Measurements from ENCODE around the gene ZFP14. TPM values are rescaled to one million over a fixed set of nuclear protein-coding genes. Genes with fewer than 3 reads are reported as not detected.

Gene ZFP14
- total RNA-seq (ENCODE audit: unreplicated experiment): 14.3 TPM
- long read RNA-seq, partial matches to known transcripts: 1 of 2 reads
- long read RNA-seq, other reads (novel, unspliced or antisense): 1 of 2 reads

GRCh38 chr19:36378625-36379509 is at the start of gene ZFP14:
ZFP14 (minus strand) TSS chr19:36379201; CDS start chr19:36367892, 11,309 bp downstream.
- Mint-ChIP-seq H3K9me3 (ENCODE audit: unreplicated experiment) (peaks cover 9% of the 10 kb centered on the region), H3K27ac (ENCODE audit: unreplicated experiment) (peak within 1 kb of the TSS; percentile 92), H3K36me3 (ENCODE audit: unreplicated experiment) (peaks cover 6% of the 10 kb centered on the region), H3K4me1 (ENCODE audit: low read depth, unreplicated experiment) (peaks cover 11% of the 10 kb centered on the region), H3K4me3 (ENCODE audit: unreplicated experiment) (peak within 1 kb of the TSS; percentile 98), H3K27me3 (ENCODE audit: unreplicated experiment) (peaks cover 4% of the 10 kb centered on the region)
- no peak for TF ChIP-seq CTCF (IDR thresholded peaks at IDR 0.05; ENCODE audit: partially characterized antibody, unreplicated experiment)
- peak; percentile 92 for DNase-seq

- no peaks in the 10 kb centered on the region for H3K4me1 Mint-ChIP-seq (ENCODE audit: low read depth, unreplicated experiment)
- TF ChIP-seq CTCF (IDR thresholded peaks at IDR 0.05; ENCODE audit: partially characterized antibody, unreplicated experiment): no peak
- no peak overlapping the region for H3K4me3 Mint-ChIP-seq (ENCODE audit: unreplicated experiment)
These were observed 44.9 kb upstream of the ZFP14 start for GRCh38 chr19:36423925-36424324.

GRCh38 chr19:36421749-36422481 is 42.9 kb upstream of the ZFP14 start:
- Mint-ChIP-seq H3K27me3 (ENCODE audit: unreplicated experiment) (peaks cover 10% of the 10 kb centered on the region), H3K27ac (ENCODE audit: unreplicated experiment) (no peak overlapping the region), H3K9me3 (ENCODE audit: unreplicated experiment) (peaks cover 17% of the 10 kb centered on the region), H3K4me3 (ENCODE audit: unreplicated experiment) (peak overlapping the region; percentile 73), H3K36me3 (ENCODE audit: unreplicated experiment) (peaks cover 8% of the 10 kb centered on the region), H3K4me1 (ENCODE audit: low read depth, unreplicated experiment) (peaks cover 1% of the 10 kb centered on the region)
- DNase-seq: no peak
- TF ChIP-seq CTCF (IDR thresholded peaks at IDR 0.05; ENCODE audit: partially characterized antibody, unreplicated experiment): no peak

More at GRCh38 chr19:36423925-36424324, 44.9 kb upstream of the ZFP14 start:
- no peak overlapping the region for H3K27ac Mint-ChIP-seq (ENCODE audit: unreplicated experiment)
- no peak for DNase-seq
- peaks cover 11% of the 10 kb centered on the region for H3K36me3 Mint-ChIP-seq (ENCODE audit: unreplicated experiment)
- H3K27me3 Mint-ChIP-seq (ENCODE audit: unreplicated experiment): peaks cover 11% of the 10 kb centered on the region
- peaks cover 2% of the 10 kb centered on the region for H3K9me3 Mint-ChIP-seq (ENCODE audit: unreplicated experiment)

GRCh38 chr19:36420961-36421748 is 42.2 kb upstream of the ZFP14 start:
- peaks cover 7% of the 10 kb centered on the region for H3K36me3 Mint-ChIP-seq (ENCODE audit: unreplicated experiment)
- peaks cover 10% of the 10 kb centered on the region for H3K27me3 Mint-ChIP-seq (ENCODE audit: unreplicated experiment)
- no peak for TF ChIP-seq CTCF (IDR thresholded peaks at IDR 0.05; ENCODE audit: partially characterized antibody, unreplicated experiment)
- H3K4me1 Mint-ChIP-seq (ENCODE audit: low read depth, unreplicated experiment): peaks cover 1% of the 10 kb centered on the region
- peaks cover 17% of the 10 kb centered on the region for H3K9me3 Mint-ChIP-seq (ENCODE audit: unreplicated experiment)
- no peak overlapping the region for H3K27ac Mint-ChIP-seq (ENCODE audit: unreplicated experiment)
- peak; percentile 55 for DNase-seq
- peak overlapping the region; percentile 73 for H3K4me3 Mint-ChIP-seq (ENCODE audit: unreplicated experiment)
